Right lung (tissue), 5 donors: ENCODE measurements around the gene MRGPRD. TPM values are rescaled to one million over a fixed set of nuclear protein-coding genes. Genes with fewer than 3 reads are reported as not detected.

Experiments
- DNase-seq, 2 donors: peaks; one replicate each; pipeline ENCODE4 v3.0.0-alpha.2; 2013
- polyA plus RNA-seq, 5 donors: library from polyadenylated mRNA; unstranded; fragments of 120-200 nt; gene quantifications; one replicate each; pipeline versions ENCODE4 v1.2.1 to v1.2.3, GENCODE V29; 2013; ENCODE audit warnings: inconsistent platforms in 1 of 5, low replicate concordance in 1 of 5; ENCODE audit not compliant: insufficient read length in 5 of 5, insufficient read depth in 1 of 5

The MRGPRD gene
- polyA plus RNA-seq, 5 donors: not detected

DNA sequence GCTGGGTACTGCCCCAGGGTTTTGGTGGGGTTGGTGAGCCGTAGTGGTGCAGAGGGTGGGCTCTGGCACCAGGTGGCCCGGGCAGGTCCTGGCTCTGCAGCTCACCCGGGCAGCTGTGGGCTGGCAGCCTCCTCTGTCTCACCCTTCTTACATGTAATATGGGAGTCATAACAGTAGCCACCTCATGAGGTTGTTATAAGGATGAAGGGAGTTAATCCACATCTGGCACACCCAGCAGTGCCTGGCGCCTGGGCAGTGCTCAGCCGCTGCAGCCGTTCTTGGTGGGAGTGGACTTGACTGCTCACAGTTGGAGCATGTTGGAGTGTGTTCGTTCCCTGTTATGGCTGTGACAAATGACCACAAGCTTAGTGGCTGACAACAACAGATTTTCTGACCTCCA lies 48.4 kb downstream of the MRGPRD start:
- DNase-seq: no peak

- DNase-seq: no peak
These were observed 48.9 kb downstream of the MRGPRD start for GRCh38 chr11:68931911-68932310.

DNA sequence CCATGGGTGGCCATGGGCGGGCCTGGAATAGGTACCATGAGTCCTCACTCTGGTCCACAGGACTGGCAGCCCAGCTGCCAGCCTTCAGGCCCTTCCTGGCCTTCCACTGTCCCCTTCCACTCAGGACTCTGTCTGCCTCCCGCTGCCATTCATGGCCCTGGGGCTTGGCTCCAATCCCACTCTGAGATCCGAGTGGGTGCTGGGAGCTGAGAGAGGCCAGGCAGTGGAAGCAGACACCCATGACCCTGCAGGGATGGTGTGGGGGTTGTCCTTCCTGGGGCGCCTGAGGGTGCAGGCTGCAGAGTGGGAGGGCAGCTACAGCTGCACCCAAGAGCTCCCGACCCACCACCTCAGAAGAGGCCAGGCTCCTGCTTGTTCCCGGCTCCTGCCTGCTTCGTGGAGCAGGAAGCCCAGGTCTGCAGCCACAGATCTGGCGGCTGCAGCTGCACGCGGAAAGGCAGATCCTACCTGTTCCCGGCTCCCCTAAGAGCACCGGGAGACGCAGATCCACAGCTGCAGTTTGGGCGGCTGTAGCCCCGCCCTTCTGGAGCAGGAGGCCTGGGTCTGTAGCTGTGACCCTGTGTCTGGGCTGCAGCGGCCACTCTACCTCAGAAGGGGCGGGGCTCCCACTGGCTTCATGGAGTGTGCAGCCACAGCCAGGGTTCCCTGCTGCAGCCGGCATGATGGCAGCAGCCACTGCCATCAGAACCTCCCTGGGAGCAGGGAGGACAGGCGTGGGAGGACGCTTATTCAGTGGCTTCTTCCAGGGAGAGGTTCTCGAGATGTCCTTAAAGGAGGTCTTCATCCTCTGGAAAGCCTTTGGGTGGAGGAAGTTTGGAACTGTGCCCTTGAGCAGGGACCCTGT lies 49.6 kb downstream of the MRGPRD start:
- DNase-seq: no peak

Other genes starting within 250 kb of the MRGPRD start
- gene TESMIN, start 229.5 kb downstream of the MRGPRD start, polyA plus RNA-seq: 10 to 100 TPM; 10.2 to 14.7 (median 11.4) TPM
- gene CPT1A, start 139.1 kb downstream of the MRGPRD start, polyA plus RNA-seq: 10 to 100 TPM; 24.2 to 32.4 (median 27.1) TPM
- 10 to 100 TPM; 55.9 to 70.8 (median 62.1) TPM for gene MRPL21, start 77.2 kb downstream of the MRGPRD start, polyA plus RNA-seq
- 10 to 100 TPM; 14.3 to 20.7 (median 18.6) TPM for gene IGHMBP2, start 77.1 kb downstream of the MRGPRD start, polyA plus RNA-seq
- 1 to 10 TPM; 3.1 to 8.9 (median 5.4) TPM for gene MRGPRF, start 32.3 kb upstream of the MRGPRD start, polyA plus RNA-seq
- gene TPCN2, start 67.9 kb upstream of the MRGPRD start, polyA plus RNA-seq: 10 to 100 TPM in 4 of 5 donors, 1 to 10 TPM in 1; 9.2 to 15.1 (median 13.8) TPM
- 1 to 10 TPM in 2 of 5 donors, under 1 TPM in 3; 0.21 to 1.1 (median 0.75) TPM for gene SMIM38, start 174.9 kb upstream of the MRGPRD start, polyA plus RNA-seq